Bladder microvascular endothelial cell (primary cell): Measurements from ENCODE around the gene SERHL2. TPM values are rescaled to one million over a fixed set of nuclear protein-coding genes. Genes with fewer than 3 reads are reported as not detected.

Experiments used
- total RNA-seq: library from RNA; depleted of rRNA; stranded (reverse); fragments of >200 nt; gene quantifications from 2 replicates; pipeline ENCODE4 v1.2.3, GENCODE V29; 2014

SERHL2 gene
- total RNA-seq = 1.9 and 3.2 TPM in 2 replicates

DNA sequence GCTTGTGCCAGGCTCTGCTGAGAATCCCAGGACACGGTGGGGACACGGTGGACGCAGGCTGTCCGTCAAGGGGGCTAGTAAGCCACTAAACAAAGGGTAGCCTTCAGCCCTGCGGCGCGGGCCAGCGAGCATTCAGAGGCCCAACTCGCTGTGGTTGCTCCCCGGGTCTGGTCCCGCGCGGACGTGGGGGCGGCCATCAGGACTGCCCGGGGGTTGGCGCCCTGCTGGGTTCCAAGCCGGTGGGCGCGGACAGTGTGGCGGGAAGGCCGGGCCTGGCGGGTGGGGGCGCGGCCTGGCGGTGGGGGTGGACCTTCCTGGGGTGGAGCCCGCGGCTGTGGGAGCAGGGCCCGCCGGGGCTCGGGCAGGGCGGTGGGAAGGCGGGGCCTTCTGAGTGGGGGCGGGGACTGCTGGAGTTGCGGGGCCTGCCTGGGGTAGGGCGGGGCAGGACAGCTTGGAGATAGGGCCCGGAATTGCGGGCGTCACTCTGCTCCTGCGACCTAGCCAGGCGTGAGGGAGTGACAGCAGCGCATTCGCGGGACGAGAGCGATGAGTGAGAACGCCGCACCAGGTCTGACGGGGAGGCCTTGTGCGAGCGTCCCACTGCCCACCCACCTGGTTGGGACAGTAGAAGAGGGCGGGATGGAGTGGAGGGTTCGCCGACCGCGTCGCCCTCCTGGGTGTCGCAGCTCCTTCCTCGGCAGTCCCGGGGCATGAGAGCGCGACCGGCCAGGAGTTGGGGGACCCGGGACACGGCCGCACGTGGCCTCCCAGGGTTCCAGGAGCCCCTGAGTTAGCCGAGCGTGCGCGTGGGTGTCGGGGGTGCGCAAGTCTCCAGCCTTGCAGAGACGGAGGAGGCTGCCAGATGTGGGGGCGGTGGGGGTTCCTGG is at the start of gene SERHL2:
SERHL2 (plus strand) TSS at position 482 of the 887 bp plus-strand sequence; CDS start at position 547, 65 bp downstream.

GRCh38 chr22:42519525-42520401 is 34.0 kb upstream of the SERHL2 start, which contains the start of gene RRP7A:
Gene RRP7A, minus strand, starts transcription at chr22:42519796. Its CDS starts 10 bp downstream, at chr22:42519786.

DNA sequence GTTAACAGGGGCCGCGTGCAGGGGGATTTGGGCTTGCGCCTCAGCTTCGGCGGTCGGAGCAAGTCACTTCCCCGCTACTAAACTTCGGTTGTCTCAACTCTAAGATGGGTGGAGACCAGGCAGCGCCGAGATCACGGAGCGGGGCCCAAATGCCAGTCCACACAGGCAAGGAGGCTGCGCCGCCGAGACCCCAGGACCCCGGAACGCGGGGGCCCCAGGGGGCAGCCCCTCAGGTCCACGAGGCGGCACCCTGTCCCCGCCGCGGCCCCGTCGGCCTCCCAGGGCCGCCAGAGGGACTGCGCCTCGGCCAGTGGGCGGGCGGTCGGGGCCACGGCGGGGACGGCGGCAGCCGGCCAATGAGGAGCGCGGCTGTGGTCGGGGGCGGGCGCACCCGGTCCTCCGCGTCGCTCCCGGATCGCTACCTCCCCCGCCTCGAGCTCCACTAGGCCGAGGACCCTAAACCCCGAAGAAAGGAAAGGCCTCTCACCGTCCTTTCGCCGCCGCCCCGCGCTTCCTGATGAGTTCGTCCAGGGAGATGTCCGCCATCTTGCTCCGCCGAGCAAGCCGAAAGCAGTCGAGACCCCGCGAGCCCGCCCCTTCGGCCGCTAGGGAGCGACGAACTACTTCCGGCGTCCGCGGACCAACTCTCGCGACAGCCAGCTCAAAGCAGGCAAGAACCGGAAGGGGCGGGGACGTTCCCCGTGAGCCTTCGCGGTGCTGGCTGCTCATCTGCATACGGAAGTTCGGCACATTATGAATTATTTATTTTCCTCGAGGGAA is 60.7 kb downstream of the SERHL2 start, which contains the start of gene POLDIP3:
POLDIP3 (minus strand) TSS at position 572 of the 780 bp plus-strand sequence; CDS start at position 546, 26 bp downstream.

Other genes with a start within 250 kb of the SERHL2 start
- not detected in 2 replicates for gene NFAM1, start 121.6 kb upstream of the SERHL2 start, total RNA-seq
- 27.8 and 52.4 TPM in 2 replicates for gene RRP7A, start 34.2 kb upstream of the SERHL2 start, total RNA-seq
- gene POLDIP3, start 60.9 kb downstream of the SERHL2 start, total RNA-seq = 19.6 and 35.7 TPM in 2 replicates
- 0.32 and 1.3 TPM in 2 replicates for gene ATP5MGL, start 86.6 kb downstream of the SERHL2 start, total RNA-seq
- 49.1 and 158 TPM in 2 replicates for gene CYB5R3, start 95.4 kb downstream of the SERHL2 start, total RNA-seq
- 24.8 and 54.1 TPM in 2 replicates for gene A4GALT, start 166.9 kb downstream of the SERHL2 start, total RNA-seq